SK-N-SH treated with all-trans-retinoic acid at 6 μM for 48 hours (cell line): ENCODE results near the gene SLC66A1.

Source experiments
- ARNTL ChIP-seq: fragments of 450-650 bp; formaldehyde crosslinking; IDR thresholded peaks from 2 replicates; pipeline ENCODE4 v1.5.0; 2020; ENCODE audit warnings: low read depth, mild to moderate bottlenecking, moderate library complexity, borderline replicate concordance
- CSDC2 ChIP-seq: fragments of 250-450 bp; sonication (Bioruptor Pico); IDR thresholded peaks from 2 replicates; pipeline ENCODE4 v1.5.0; 2020; ENCODE audit warnings: mild to moderate bottlenecking, moderate library complexity
- GLIS3 ChIP-seq: fragments of 250-450 bp; sonication (Bioruptor Pico); IDR thresholded peaks from 2 replicates; pipeline ENCODE4 v1.5.0; 2020; ENCODE audit warnings: mild to moderate bottlenecking, moderate library complexity
- ISL1 ChIP-seq: fragments of 250-450 bp; sonication (Bioruptor Pico); IDR thresholded peaks from 2 replicates; pipeline ENCODE4 v2.1.2; 2022; ENCODE audit warnings: mild to moderate bottlenecking, moderate library complexity
- OSR1 ChIP-seq: fragments of 250-450 bp; sonication (Bioruptor Pico); IDR thresholded peaks from 2 replicates; pipeline ENCODE4 v1.8.0; 2022; ENCODE audit warnings: moderate library complexity, mild to moderate bottlenecking, inconsistent platforms
- RARB ChIP-seq: fragments of 250-450 bp; sonication (Bioruptor Pico); IDR thresholded peaks from 2 replicates; pipeline ENCODE4 v1.8.0; 2021; ENCODE audit warnings: mild to moderate bottlenecking, moderate library complexity
- TOX ChIP-seq: fragments of 250-450 bp; sonication (Bioruptor Pico); IDR thresholded peaks from 2 replicates; pipeline ENCODE4 v1.8.0; 2021; ENCODE audit warnings: mild to moderate bottlenecking, moderate library complexity, borderline replicate concordance
- ZNF70 ChIP-seq: fragments of 450-650 bp; formaldehyde crosslinking; IDR thresholded peaks from 2 replicates; pipeline ENCODE4 v1.5.0; 2020; ENCODE audit warnings: mild to moderate bottlenecking, moderate library complexity
- TF ChIP-seq, protein P1 (sequence below): fragments of 250-450 bp; sonication (Bioruptor Pico); IDR thresholded peaks from 2 replicates; pipeline ENCODE4 v1.8.0; 2020; ENCODE audit warnings: mild to moderate bottlenecking, moderate library complexity, borderline replicate concordance
- TF ChIP-seq, protein P2 (sequence below): fragments of 250-450 bp; sonication (Bioruptor Pico); IDR thresholded peaks from 2 replicates; pipeline ENCODE4 v1.5.1; 2020; ENCODE audit warnings: low read depth, mild to moderate bottlenecking, moderate library complexity
- TF ChIP-seq, protein P3 (sequence below): fragments of 250-450 bp; sonication (Bioruptor Pico); IDR thresholded peaks from 2 replicates; pipeline ENCODE4 v1.5.0; 2020; ENCODE audit warnings: mild to moderate bottlenecking, moderate library complexity
- TF ChIP-seq, protein P4 (sequence below): fragments of 250-450 bp; sonication (Bioruptor Pico); IDR thresholded peaks from 2 replicates; pipeline ENCODE4 v1.8.0; 2021; ENCODE audit warnings: low read depth, mild to moderate bottlenecking, moderate library complexity, borderline replicate concordance

DNA sequence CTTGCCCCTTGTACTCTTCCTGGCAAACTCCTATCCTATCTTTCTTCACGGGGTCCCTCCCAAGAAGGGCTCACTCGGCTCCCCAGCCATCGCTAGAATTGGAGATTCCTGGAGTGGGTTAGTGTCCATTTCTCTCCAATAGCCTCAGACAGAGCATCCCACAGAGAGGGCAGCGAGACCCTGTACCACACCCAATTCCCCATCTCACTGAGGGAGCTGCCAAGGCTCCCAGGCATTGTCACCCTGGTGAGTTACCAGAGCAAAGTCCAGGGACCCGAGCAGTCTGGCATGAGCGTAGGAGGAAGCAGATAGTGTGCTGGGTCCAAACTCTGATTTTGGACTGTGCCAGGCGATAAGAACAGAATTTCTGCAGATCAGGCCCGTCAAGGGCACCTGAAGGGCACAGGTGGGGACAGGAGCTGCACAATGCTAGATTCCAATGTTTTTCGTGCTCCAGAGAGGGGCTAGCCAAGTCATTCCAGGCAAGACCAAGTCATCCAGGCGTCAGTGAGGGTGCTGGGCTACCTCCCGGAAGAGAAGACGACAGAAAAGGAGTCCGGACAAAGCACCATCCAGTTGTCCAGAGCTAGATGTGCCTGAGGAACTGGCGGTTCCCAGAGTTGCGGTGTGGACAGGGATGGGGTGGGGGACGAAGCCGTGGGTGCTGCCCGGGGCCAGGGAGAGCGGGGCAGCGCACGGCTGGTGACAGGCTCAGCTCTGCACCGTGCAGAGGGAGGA is 38.9 kb upstream of the SLC66A1 start:
- TF ChIP-seq CSDC2 (CRISPR knock-in tag) (no peak), ISL1 (CRISPR knock-in tag) (no peak), OSR1 (CRISPR knock-in tag) (no peak), GLIS3 (CRISPR knock-in tag) (no peak), ZNF70 (CRISPR knock-in tag) (no peak), TOX (no peak), RARB (CRISPR knock-in tag) (no peak), ARNTL (CRISPR knock-in tag) (no peak)
- TF ChIP-seq, protein P1, sequence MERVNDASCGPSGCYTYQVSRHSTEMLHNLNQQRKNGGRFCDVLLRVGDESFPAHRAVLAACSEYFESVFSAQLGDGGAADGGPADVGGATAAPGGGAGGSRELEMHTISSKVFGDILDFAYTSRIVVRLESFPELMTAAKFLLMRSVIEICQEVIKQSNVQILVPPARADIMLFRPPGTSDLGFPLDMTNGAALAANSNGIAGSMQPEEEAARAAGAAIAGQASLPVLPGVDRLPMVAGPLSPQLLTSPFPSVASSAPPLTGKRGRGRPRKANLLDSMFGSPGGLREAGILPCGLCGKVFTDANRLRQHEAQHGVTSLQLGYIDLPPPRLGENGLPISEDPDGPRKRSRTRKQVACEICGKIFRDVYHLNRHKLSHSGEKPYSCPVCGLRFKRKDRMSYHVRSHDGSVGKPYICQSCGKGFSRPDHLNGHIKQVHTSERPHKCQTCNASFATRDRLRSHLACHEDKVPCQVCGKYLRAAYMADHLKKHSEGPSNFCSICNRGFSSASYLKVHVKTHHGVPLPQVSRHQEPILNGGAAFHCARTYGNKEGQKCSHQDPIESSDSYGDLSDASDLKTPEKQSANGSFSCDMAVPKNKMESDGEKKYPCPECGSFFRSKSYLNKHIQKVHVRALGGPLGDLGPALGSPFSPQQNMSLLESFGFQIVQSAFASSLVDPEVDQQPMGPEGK (CRISPR knock-in tag), result no peak
- TF ChIP-seq, protein P2, sequence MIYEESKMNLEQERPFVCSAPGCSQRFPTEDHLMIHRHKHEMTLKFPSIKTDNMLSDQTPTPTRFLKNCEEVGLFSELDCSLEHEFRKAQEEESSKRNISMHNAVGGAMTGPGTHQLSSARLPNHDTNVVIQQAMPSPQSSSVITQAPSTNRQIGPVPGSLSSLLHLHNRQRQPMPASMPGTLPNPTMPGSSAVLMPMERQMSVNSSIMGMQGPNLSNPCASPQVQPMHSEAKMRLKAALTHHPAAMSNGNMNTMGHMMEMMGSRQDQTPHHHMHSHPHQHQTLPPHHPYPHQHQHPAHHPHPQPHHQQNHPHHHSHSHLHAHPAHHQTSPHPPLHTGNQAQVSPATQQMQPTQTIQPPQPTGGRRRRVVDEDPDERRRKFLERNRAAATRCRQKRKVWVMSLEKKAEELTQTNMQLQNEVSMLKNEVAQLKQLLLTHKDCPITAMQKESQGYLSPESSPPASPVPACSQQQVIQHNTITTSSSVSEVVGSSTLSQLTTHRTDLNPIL (CRISPR knock-in tag), result no peak
- TF ChIP-seq, protein P3, sequence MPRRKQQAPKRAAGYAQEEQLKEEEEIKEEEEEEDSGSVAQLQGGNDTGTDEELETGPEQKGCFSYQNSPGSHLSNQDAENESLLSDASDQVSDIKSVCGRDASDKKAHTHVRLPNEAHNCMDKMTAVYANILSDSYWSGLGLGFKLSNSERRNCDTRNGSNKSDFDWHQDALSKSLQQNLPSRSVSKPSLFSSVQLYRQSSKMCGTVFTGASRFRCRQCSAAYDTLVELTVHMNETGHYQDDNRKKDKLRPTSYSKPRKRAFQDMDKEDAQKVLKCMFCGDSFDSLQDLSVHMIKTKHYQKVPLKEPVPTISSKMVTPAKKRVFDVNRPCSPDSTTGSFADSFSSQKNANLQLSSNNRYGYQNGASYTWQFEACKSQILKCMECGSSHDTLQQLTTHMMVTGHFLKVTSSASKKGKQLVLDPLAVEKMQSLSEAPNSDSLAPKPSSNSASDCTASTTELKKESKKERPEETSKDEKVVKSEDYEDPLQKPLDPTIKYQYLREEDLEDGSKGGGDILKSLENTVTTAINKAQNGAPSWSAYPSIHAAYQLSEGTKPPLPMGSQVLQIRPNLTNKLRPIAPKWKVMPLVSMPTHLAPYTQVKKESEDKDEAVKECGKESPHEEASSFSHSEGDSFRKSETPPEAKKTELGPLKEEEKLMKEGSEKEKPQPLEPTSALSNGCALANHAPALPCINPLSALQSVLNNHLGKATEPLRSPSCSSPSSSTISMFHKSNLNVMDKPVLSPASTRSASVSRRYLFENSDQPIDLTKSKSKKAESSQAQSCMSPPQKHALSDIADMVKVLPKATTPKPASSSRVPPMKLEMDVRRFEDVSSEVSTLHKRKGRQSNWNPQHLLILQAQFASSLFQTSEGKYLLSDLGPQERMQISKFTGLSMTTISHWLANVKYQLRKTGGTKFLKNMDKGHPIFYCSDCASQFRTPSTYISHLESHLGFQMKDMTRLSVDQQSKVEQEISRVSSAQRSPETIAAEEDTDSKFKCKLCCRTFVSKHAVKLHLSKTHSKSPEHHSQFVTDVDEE (CRISPR knock-in tag), result no peak
- TF ChIP-seq, protein P4, sequence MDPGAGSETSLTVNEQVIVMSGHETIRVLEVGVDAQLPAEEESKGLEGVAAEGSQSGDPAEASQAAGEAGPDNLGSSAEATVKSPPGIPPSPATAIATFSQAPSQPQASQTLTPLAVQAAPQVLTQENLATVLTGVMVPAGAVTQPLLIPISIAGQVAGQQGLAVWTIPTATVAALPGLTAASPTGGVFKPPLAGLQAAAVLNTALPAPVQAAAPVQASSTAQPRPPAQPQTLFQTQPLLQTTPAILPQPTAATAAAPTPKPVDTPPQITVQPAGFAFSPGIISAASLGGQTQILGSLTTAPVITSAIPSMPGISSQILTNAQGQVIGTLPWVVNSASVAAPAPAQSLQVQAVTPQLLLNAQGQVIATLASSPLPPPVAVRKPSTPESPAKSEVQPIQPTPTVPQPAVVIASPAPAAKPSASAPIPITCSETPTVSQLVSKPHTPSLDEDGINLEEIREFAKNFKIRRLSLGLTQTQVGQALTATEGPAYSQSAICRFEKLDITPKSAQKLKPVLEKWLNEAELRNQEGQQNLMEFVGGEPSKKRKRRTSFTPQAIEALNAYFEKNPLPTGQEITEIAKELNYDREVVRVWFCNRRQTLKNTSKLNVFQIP (CRISPR knock-in tag), result no peak
